HG03558 (cell line): ENCODE measurements around the gene RAB5B.

Source experiments
- ATAC-seq: cut with Tn5 transposase; IDR thresholded peaks from one replicate; pipeline ENCODE4 v1.9.1; 2021; ENCODE audit warnings: moderate number of reproducible peaks; ENCODE audit not compliant: unreplicated experiment; ENCODE audit errors: extremely low read depth

The RAB5B gene

DNA sequence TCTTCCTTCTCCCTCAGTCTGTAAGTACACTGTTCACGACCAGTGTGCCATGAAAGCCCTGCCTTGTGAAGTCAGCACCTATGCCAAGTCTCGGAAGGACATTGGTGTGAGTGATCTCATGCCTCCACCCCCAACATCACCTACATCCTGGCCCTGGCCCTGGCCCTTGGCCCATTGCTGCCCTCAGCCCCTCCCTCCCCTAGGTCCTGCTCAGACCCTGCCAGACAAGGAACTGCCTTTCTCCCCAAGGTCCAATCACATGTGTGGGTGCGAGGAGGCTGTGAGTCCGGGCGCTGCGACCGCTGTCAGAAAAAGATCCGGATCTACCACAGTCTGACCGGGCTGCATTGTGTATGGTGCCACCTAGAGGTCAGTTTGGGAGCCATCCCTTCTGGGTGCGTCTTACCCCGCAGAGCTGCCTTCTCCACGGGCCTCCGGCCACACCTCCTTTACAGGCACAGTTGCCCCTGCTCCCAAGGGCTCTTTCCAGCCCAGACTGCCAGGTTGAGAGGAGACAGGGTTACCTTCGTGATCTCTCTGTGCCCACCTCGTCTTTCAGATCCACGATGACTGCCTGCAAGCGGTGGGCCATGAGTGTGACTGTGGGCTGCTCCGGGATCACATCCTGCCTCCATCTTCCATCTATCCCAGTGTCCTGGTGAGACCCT, 33.7 kb upstream of the RAB5B start:
- ATAC-seq = no peak

DNA sequence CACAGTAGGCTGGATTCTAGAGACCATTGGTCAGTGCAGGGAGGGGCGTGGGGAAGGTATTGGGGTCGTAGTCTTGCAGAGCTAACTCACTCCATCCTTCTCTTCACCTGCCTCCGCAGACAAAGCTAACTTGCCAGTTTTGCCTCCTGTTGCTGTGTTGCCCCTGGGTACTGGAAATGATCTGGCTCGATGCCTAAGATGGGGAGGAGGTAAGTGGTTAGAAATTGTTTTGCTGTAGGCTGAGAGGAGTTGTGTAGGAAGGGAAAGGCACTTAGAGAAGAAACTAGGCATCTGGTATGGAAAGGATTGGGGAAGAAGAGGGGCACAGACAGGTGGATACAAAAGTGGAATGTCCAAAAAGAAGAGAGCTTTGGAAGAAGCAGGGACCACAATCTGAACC, 31.8 kb upstream of the RAB5B start:
- ATAC-seq = no peak

GRCh38 chr12:55942577-55943136, 31.2 kb upstream of the RAB5B start:
- ATAC-seq = no peak

GRCh38 chr12:55946553-55946952, 27.3 kb upstream of the RAB5B start:
- ATAC-seq = no peak

GRCh38 chr12:55955344-55955743, 18.5 kb upstream of the RAB5B start:
- ATAC-seq = no peak

DNA sequence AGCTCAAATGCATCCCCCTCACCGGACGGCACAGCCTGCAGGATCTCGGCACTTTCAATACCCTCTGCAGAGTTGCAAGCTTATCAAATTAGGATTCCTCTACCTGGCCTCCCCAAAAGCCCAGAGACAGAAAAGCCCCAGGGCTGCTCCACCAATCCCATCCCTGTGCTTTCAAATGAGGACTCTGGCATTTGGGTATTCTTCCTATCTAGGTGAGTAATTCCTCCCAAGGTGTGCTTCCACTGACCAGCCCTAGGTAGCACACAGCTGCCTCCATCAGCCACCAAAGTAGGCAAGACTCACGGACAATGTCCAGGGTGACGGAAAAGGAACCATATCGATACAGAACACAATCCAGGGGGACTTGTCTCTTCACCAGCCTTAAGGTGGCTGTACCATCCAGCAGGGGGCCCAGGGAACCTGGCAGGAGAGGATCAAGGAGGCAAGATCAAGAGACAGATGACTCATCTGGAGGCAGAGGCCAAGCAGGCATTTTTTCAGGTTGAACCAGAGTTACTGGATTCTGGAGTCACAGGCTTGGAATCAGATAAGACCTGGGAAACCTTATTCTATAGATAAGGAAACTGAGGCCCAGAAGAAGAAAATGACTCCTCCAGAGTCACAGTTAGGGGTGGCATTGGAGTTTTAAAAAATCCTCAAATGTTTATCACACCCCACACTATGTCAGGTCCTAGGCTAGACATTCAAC, 17.9 kb upstream of the RAB5B start:
- no peak for ATAC-seq

GRCh38 chr12:55957106-55957859, 16.6 kb upstream of the RAB5B start:
- ATAC-seq = no peak

GRCh38 chr12:55963760-55964159, 10.1 kb upstream of the RAB5B start:
- ATAC-seq = no peak

GRCh38 chr12:55965240-55965639, 8.6 kb upstream of the RAB5B start:
- no peak for ATAC-seq

DNA sequence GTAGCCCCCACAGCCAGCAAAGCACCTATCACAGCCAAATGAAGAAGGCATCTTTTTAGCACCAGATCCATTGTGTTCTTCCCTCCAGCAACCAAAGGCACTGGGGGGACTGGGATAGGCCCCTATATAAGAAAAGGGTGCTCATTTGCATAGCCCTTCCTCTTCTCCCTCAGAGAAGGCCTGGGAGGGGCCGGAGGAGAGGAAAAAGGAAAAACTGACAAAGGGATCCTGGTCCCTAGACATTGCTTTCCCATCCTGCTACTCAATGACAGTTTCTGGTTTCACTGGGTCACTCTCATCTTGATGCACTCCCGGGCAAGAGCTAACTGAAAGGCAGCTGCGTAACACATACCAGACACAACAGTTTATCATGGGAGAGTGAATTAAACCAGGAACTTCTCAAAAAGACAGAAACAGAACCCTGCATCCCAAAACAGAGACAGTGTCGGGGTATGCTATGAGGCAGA, 7.9 kb upstream of the RAB5B start, which contains the start of gene PMEL:
Gene PMEL, minus strand, starts transcription at position 102 of the 467 bp plus-strand sequence. Its CDS starts 31 bp downstream, at position 71.
- ATAC-seq = no peak

DNA sequence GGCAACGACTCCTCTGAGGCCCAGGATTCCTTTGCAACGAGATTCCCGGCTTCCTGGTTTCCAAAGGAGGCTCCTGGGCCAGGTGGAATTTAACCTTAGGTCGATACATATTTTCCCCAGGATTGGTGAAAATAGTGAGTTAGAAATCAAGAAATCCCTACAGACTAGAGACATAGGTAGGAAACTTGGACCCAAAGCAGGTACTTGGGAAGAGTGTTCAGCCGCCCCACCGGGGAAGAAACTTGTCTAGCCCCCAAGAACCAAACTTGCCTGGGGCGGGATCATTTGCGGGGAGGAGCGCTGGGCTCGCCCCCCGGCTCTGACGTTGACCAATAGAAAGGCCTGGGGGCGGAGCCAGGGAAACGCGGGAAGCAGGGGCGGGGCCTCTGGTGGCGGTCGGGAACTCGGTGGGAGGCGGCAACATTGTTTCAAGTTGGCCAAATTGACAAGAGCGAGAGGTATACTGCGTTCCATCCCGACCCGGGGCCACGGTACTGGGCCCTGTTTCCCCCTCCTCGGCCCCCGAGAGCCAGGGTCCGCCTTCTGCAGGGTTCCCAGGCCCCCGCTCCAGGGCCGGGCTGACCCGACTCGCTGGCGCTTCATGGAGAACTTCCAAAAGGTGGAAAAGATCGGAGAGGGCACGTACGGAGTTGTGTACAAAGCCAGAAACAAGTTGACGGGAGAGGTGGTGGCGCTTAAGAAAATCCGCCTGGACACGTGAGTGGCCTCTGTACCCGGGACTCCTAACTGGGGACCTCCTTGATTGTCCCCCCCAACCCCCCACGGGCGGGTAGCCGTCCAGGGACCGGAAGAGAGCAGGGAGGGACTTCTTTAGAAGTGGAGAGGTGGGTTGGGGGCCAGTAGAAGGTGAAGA, 7.2 kb upstream of the RAB5B start, which contains the start of gene CDK2:
Gene CDK2, plus strand, starts transcription at position 423 of the 874 bp plus-strand sequence. Its CDS starts 179 bp downstream, at position 602.
- peak; percentile 93 for ATAC-seq

GRCh38 chr12:55969356-55969755, 4.5 kb upstream of the RAB5B start:
- ATAC-seq = no peak

- ATAC-seq = no peak
These were observed 3.1 kb upstream of the RAB5B start for GRCh38 chr12:55970775-55971174.

DNA sequence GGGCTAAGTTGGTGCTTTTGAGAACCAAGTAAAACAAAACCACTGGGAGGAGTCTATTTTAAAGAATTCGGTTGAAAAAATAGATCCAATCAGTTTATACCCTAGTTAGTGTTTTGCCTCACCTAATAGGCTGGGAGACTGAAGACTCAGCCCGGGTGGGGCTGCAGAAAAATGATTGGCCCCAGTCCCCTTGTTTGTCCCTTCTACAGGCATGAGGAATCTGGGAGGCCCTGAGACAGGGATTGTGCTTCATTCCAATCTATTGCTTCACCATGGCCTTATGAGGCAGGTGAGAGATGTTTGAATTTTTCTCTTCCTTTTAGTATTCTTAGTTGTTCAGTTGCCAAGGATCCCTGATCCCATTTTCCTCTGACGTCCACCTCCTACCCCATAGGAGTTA, 1.8 kb upstream of the RAB5B start:
- ATAC-seq = no peak

GRCh38 chr12:55972456-55972855, 1.4 kb upstream of the RAB5B start:
- ATAC-seq = no peak

DNA sequence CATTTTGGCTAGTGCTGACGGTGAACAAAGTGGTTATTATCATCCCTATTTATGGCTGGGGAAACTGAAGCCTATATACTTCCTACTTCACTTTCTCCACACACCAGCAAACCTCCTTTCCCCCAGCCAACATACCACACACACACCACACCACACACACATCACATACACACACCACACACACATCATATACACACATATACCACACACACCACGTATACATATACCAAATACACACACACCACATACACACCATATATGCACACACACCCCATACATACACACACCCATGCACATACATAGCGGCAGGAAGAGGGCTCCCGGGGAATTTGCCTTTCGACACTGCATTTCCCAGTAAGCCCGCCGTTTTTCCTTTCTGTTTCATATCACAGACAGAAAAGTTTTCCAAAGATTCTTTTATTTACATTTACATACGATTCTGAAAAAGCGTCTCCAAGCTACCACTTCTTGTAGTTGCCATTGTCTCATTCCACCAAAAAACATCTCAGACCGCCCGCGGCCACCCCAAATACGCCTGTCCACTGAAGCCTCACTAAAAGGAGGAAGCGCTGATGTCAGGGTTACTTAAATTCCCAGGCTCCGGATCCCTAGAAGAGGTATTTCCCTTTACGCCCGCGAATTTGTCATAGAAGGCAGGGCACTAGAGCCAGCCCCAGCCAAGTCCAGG, 823 bp upstream of the RAB5B start:
- ATAC-seq = no peak

DNA sequence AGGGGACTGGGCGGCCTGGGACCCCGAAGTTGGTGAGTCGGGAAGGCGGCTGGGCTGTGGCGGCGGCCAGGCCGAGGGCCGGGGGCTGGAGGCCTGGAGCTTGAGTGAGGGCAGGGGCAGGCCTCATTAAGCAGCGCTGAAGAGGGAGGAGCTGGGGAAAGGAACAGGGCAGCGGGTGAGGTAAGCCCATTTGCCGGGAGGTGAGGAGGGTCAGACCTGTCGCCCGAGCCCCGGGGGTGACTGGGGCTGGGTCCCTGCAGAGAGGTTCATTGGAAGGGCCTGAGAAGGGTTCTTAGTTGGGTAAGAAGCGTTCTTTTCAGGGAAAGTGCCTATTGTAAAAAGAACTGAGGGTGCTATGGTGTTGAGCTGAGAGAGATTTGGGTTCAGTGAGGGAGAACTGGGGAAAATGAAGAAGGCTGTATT, 441 bp downstream of the RAB5B start:
- ATAC-seq = no peak

DNA sequence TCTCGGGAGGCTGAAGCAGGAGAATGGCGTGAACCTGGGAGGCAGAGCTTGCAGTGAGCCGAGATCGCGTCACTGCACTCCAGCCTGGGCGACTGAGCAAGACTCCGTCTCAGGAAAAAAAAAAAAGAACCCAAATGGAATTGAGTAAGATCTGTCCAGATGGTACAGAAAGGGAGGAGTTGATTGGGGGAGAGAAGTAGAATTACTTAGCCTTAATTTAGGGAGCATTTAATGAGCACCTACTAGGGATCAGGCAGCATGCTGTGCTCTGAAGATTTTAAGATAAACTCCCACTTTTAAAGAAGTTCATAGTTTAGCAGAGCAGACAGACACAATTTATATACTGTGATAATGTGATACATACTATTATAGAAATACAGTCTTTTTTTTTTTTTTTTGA, 4.5 kb downstream of the RAB5B start:
- ATAC-seq = no peak

DNA sequence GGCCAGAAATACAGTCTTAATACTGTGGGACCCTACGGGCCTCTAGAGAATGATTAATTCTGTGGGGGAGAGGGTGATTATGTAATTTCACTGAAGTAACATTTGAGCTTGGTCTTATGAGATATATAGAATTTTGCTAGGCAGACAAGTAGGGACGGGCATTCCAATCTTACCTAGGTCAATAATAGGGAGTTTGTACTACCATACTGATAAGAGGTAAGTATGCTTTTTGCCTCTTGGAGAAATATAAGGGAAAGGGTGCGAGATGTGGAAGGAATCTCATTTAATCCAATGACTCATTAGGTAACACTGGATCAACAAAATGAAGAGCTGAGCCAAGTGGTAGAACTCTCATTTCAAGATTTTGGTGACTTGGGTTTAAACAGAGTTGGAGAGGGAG, 5.2 kb downstream of the RAB5B start:
- no peak for ATAC-seq
